ENCODE data around the gene ARSA. TPM values are rescaled to one million over a fixed set of nuclear protein-coding genes. Genes with fewer than 3 reads are reported as not detected.
A peak's percentile ranks its signal among the peaks of the same experiment; 100 is the strongest.

Gene ARSA
- polyA plus RNA-seq, 1 of the 3 experiments (the other 2 are of a cell fraction): 34.2 TPM

- 75% methylated on average over 16 of the region's 16 CpGs for WGBS (ENCODE audit: low lambda C conversion rate)
- H3K9ac ChIP-seq: no peak overlapping the region
- no peak overlapping the region for H2AFZ ChIP-seq (ENCODE audit: low read depth)
- no peak overlapping the region for H3K4me2 ChIP-seq
- peaks cover 7% of the 10 kb centered on the region; the same call in 1 of the 2 replicates for H3K79me2 ChIP-seq (ENCODE audit: insufficient read depth)
- H3K27ac ChIP-seq (ENCODE audit: low read depth in 2 of 2, low read length in 1 of 2): no peak overlapping the region
- H3K4me3 ChIP-seq (ENCODE audit: low read depth in 2 of 2, low read length in 1 of 2): no peak overlapping the region
- POLR2A ChIA-PET: no interaction called here
- CTCF ChIA-PET: interaction anchor here (1.2 to 2.9 kb wide), 3 partner anchors 16 to 97 kb away, joined by 3 to 22 read pairs (median 3); partner anchors contain the start of gene SCO2
- H3K27me3 ChIP-seq (ENCODE audit: insufficient read depth): no peaks in the 10 kb centered on the region
- H3K9me2 ChIP-seq: no peaks in the 10 kb centered on the region
- peaks cover 0 to 6% of the 10 kb centered on the region in 2 experiments for H3K36me3 ChIP-seq (replicated peaks in 1 of 2; ENCODE audit: control insufficient read depth in 1 of 2, insufficient read depth in 2 of 2, low read length in 1 of 2)
- DNase-seq: peak; percentile 12
- H4K20me1 ChIP-seq (ENCODE audit: insufficient read depth): no peaks in the 10 kb centered on the region
- H3K4me1 ChIP-seq (ENCODE audit: control insufficient read depth in 1 of 2, insufficient read depth in 2 of 2, low read depth in 1 of 2, low read length in 1 of 2): peaks cover 0 to 26% of the 10 kb centered on the region in 2 experiments; a peak in 2 of 4 replicates
- peaks cover 5% of the 10 kb centered on the region for H3F3A ChIP-seq (replicated peaks; ENCODE audit: insufficient read depth)
- no peaks in the 10 kb centered on the region for H3K9me3 ChIP-seq
- TF ChIP-seq RXRA (IDR thresholded peaks at IDR 0.05; ENCODE audit: borderline replicate concordance, low read depth) (no peak), MAX (IDR thresholded peaks at IDR 0.05; ENCODE audit: low read depth) (no peak), YY1 (IDR thresholded peaks at IDR 0.05; ENCODE audit: low read depth) (no peak), GATA2 (CRISPR knock-in tag; IDR thresholded peaks at IDR 0.05) (no peak), FOSL2 (IDR thresholded peaks at IDR 0.05; ENCODE audit: borderline replicate concordance, low read depth) (no peak), SMC3 (IDR thresholded peaks at IDR 0.05; ENCODE audit: low read depth, low read length) (no peak), FOXJ3 (CRISPR knock-in tag; IDR thresholded peaks at IDR 0.05) (no peak), RFX5 (IDR thresholded peaks at IDR 0.05; ENCODE audit: low read length) (no peak), TEAD4 (IDR thresholded peaks at IDR 0.05; ENCODE audit: borderline replicate concordance, insufficient read depth) (no peak), MXI1 (IDR thresholded peaks at IDR 0.05; ENCODE audit: low read depth, low read length) (no peak), EP300 (IDR thresholded peaks at IDR 0.05; ENCODE audit: borderline replicate concordance in 1 of 2, low read depth in 1 of 2, low read length in 1 of 2) (no peak), JUND (IDR thresholded peaks at IDR 0.05) (no peak), SIN3A (IDR thresholded peaks at IDR 0.05; ENCODE audit: borderline replicate concordance, low read depth, low read length) (no peak), ZBTB33 (IDR thresholded peaks at IDR 0.05; ENCODE audit: borderline replicate concordance, low read depth) (no peak), ELF1 (IDR thresholded peaks at IDR 0.05) (no peak), USF1 (IDR thresholded peaks at IDR 0.05; ENCODE audit: borderline replicate concordance, low read depth) (no peak)
These were observed 5.1 kb downstream of the ARSA start for GRCh38 chr22:50622723-50623327.
